ENCODE data around the gene CPT1A.

CPT1A gene

DNA sequence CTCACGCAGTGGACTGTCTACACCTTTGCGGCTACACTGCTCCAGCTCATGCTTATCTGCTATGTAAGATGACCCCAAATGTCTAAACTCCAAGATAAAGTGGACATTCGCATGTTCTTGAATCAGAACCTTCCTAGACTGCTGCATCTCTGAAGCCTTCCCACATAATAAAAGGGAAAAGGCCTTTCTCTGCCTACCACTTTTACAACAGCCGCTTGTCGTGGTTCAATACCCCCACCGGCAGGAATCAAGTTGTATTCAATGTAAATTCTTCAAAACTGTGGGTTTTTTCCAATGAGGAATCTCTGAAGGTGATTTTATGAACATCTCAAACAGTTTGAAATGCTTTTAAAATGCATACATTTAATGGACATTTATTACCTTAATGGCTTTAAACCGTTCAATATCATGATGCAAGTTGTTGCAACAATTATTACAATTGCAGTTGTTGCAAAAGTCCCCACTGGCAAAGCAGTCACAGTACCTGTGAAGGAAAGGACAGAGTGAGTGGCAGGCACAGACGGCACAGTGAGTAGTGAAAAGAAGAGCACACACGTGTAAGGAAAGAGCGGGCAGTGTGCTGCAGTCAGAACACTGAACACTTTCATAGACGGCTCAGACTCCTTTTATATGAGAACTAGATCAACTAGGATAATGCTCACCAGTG, 126.1 kb downstream of the CPT1A start:
- no peak for DNase-seq (ENCODE audit: low spot score)
- TF ChIP-seq, protein P1, sequence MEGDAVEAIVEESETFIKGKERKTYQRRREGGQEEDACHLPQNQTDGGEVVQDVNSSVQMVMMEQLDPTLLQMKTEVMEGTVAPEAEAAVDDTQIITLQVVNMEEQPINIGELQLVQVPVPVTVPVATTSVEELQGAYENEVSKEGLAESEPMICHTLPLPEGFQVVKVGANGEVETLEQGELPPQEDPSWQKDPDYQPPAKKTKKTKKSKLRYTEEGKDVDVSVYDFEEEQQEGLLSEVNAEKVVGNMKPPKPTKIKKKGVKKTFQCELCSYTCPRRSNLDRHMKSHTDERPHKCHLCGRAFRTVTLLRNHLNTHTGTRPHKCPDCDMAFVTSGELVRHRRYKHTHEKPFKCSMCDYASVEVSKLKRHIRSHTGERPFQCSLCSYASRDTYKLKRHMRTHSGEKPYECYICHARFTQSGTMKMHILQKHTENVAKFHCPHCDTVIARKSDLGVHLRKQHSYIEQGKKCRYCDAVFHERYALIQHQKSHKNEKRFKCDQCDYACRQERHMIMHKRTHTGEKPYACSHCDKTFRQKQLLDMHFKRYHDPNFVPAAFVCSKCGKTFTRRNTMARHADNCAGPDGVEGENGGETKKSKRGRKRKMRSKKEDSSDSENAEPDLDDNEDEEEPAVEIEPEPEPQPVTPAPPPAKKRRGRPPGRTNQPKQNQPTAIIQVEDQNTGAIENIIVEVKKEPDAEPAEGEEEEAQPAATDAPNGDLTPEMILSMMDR (IDR thresholded peaks at IDR 0.05; ENCODE audit: borderline replicate concordance, control extremely low read depth, extremely low read depth, insufficient read depth, missing control alignments) = no peak
- in situ Hi-C loops (cut with MboI; ENCODE audit: low sequenced_read_pairs, unreplicated experiment) = no loop called here

DNA sequence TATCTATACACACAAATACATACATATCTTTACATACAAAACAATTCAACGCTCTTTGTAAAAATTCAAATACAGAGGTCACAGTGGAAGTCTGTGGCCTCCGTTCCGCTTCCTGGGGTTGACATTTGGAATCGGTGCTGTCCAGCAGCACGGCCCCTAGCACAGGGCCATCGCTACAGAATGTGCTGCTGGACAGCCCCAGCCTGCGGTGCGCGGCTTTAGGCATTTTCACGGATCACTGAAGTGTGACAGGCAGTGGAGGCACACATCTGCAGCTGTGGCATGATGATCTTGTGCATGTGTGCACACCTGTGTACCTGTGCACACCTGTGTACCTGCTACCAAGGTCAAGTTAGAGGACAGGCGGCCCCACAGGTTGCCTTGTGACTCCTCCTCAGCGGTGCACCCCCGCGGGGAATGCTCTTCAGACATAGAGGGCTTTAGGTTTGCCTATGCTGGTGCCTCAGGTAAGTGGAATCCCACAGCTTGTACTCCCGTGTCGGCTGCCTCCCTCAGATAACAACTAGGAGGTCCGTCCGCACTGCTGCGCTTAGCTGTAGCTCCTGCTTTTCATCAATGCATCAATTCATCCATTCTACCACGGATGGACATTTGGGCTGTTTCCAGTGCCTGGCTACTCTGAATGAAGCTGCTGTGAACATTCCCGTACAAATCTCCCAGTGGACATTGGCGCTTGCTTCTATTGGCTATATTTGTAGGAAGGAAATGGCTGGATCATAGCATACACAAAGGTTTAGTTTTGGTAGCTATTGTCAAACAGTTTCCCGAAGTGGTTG, 127.5 kb downstream of the CPT1A start:
- no peak for DNase-seq (ENCODE audit: low spot score)
- in situ Hi-C loops (cut with MboI; ENCODE audit: low sequenced_read_pairs, unreplicated experiment) = no loop called here
- TF ChIP-seq, protein P1 (IDR thresholded peaks at IDR 0.05; ENCODE audit: borderline replicate concordance, control extremely low read depth, extremely low read depth, insufficient read depth, missing control alignments) = no peak

DNA sequence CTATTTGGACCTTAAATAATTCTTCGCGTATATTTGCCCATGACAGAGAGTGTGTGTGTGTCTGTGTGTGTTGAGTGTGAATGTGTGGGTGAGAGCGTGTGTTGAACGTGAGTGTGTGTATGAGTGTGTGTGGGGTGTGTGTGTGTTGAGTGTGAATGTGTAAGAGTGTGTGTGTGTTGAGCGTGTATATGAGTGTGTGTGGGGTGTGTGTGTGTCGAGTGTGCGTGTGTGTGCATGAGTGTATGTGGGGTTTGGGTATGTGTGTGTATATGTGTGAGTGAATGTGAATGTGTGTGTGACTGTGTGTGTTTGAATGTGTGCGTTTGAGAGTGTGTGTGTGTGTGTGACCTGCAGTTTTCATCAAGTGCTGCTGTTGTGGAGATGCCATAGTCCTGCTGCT, 130.6 kb downstream of the CPT1A start:
- no peak for DNase-seq (ENCODE audit: low spot score)
- TF ChIP-seq, protein P1 (IDR thresholded peaks at IDR 0.05; ENCODE audit: borderline replicate concordance, control extremely low read depth, extremely low read depth, insufficient read depth, missing control alignments) = no peak

DNA sequence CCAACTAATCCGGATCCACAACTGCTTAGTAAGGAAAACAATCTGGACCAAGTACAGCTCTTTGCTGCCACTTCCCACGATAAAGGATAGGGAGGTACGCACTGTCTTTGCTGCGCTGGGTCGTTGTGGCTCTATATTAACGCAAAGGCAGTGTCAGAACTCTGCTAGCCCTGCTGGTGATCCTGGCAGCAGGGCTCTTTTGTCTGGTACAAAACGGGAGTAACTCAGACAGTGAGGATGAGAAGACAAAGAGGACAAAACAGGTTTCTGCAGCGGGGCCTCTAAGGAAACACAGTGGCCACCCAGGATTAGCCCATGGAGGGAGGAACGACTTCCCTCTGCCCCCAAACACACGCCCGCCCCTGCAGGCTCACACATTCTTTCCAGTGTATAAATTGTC, 131.3 kb downstream of the CPT1A start:
- in situ Hi-C loops (cut with MboI; ENCODE audit: low sequenced_read_pairs, unreplicated experiment) = no loop called here

More for the DNA sequence above, 130.6 kb downstream of the CPT1A start:
- in situ Hi-C loops (cut with MboI; ENCODE audit: low sequenced_read_pairs, unreplicated experiment) = no loop called here

DNA sequence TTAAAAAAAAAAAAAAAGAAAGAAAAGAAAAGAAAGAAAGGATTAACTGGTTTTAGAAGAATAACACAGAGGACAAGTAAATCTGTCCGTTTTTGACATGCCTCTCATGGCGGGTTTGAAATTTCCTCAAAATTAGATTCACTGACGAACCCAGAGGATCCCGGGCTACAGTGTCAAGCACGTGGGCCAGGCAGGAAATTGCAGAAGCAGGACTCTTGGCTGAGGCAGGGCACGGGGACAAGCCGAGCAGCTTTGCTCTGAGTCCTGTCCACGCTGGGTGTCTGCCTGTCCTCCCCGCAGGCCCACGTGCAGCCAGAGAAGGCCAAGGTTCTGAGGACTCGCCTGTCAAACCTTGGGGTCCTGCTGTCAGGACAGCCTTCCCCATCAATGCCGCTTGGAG, 132.7 kb downstream of the CPT1A start:
- TF ChIP-seq, protein P1 (IDR thresholded peaks at IDR 0.05; ENCODE audit: borderline replicate concordance, control extremely low read depth, extremely low read depth, insufficient read depth, missing control alignments) = no peak
- DNase-seq (ENCODE audit: low spot score) = no peak
- in situ Hi-C loops (cut with MboI; ENCODE audit: low sequenced_read_pairs, unreplicated experiment) = no loop called here

More for the DNA sequence above, 131.3 kb downstream of the CPT1A start:
- TF ChIP-seq, protein P1 (IDR thresholded peaks at IDR 0.05; ENCODE audit: borderline replicate concordance, control extremely low read depth, extremely low read depth, insufficient read depth, missing control alignments) = no peak
- DNase-seq (ENCODE audit: low spot score) = no peak

DNA sequence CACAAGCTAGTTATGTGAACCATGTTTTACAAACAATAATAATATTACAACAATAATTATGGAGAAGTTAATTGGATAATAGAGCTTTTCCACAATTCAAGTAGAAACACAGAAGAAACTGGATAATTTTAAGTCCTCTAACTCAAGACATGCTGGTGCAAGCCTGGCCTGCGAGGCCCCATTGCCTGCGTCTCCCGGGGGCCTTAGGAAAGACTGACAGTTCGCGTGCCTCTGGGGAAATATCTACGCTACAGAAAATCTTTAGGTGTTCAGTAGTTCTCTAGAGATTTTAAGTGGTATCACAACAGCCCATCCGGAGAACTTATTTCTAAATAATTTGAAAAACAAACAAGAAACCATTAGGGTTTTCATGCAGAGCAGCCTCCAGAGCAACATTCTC, 134.2 kb downstream of the CPT1A start:
- in situ Hi-C loops (cut with MboI; ENCODE audit: low sequenced_read_pairs, unreplicated experiment) = no loop called here
- TF ChIP-seq, protein P1 (IDR thresholded peaks at IDR 0.05; ENCODE audit: borderline replicate concordance, control extremely low read depth, extremely low read depth, insufficient read depth, missing control alignments) = no peak
- no peak for DNase-seq (ENCODE audit: low spot score)
